Stimulated activated CD4-positive, alpha-beta T cell treated with anti-CD3 and anti-CD28 coated beads, Interleukin-4, amount 100 ng/mL, for 1 hour (primary cell): ENCODE results near the gene PRPF40B.
"Not testable (repeated sequence)": the region's sequence is repeated elsewhere in the genome, so short reads cannot be mapped to it uniquely, and the experiment has no call there.

ENCODE experiments used
- DNase-seq: peaks from one replicate; pipeline ENCODE4 v3.0.0-alpha.2; 2020

PRPF40B gene

GRCh38 chr12:49623142-49623904 lies at the start of gene PRPF40B:
TSS of gene PRPF40B (plus strand) at chr12:49623561. CDS start at chr12:49623591, 30 bp downstream.
- peak; percentile 85 for DNase-seq

- no peak for DNase-seq
These were observed 45.6 kb upstream of the PRPF40B start for GRCh38 chr12:49577589-49578315.

DNA sequence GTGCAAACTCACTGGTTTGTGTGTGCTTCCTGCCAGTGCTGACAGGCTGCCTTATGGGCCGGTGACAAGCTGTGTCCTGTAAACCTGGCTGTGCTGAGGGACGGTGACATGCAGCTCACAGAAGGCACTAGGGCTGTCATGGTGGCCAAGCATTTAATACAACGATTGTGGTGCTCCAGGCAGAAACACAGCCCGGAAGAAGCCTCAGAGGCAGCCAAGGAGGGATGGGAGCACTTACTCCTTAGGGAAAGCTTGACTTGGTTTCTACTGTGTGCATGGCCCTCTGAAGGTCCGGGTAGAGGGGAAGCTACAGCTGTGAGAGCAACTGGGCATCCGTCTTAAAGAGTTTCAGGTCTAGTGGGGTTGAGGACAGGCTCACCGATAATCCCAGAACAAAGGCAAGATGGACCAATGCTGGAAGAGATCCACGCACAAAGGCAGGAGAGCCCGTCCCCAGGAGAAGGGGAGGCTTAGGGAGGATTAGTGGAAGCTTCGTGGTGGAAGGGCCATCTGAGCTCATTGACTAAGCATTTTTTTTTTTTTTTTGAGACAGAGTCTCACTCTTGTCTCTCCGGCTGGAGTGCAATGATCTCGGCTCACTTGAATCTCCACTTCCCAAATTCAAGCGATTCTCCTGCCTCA lies 44.8 kb upstream of the PRPF40B start:
- no peak for DNase-seq

DNA sequence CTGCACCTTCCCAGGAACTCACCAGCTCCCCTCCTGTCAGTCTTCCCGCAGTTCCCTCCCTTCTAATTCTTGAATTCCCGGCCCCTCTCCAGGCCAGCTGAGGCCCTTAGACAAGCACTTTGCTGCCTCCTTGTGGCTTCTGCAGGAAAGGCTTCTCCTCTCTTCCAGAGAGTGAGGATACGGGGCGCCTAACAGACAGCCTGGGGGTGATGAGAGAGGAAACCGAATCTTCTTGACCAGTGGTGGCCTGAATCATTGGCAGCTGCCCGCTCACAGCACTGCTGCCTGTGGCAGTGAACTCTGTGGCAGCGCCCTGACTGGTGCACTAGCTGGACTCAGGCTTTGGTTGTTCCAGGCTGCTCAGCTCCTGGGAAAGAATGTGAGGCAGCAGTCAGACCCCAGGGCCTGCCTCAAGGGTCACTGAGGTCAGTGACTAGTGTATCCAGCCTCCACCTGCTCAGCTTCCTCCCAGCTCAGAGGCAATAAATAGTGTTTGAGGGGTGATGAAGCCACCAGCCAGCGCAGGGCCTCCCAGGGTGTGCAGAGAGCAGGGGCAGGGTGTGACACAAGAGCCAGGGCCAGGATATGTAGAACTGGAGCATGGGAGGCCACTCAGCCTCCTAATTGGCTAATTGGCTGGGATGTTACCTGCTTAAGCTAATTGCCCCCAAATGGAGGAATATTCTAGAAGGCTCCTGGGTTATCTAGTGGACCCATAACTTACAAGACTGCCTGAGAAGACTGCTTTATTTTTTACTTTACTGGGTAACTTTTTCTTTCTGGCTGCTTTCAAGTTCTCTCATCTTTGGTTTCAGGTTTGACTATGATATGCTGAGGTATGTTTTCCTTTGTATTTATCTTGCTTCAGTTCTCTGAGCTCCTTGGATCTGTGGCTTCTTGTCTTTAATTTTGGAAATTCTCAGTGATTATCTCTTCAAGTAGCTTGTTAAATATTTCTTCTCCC lies 42.5 kb upstream of the PRPF40B start:
- DNase-seq, result peak; percentile 47

DNA sequence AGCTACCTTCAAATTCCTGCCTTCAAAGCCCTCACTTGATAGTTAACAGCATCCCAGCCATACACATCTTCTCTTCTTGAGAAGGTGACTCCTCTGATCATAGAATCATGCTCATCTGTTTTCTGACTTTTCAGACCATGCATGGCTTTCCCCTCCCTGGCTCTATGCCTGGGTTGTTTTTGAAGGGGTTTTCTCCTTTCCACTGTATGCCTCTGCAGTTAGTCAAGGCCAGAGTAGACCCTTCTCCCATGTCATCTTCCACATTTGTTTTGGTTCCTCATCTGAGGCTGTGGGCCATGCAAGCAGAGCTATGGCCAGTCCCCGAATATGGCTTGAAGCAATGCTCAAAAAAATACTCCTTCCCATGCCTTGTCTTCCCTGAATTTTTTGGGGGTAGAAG lies 41.2 kb upstream of the PRPF40B start:
- no peak for DNase-seq

- DNase-seq, result no peak
These were observed 40.5 kb upstream of the PRPF40B start for GRCh38 chr12:49582850-49583249.

GRCh38 chr12:49583366-49584094 lies 39.8 kb upstream of the PRPF40B start:
- no peak for DNase-seq

GRCh38 chr12:49584591-49584990 lies 38.8 kb upstream of the PRPF40B start:
- no peak for DNase-seq

- DNase-seq, result no peak
These were observed 37.6 kb upstream of the PRPF40B start for GRCh38 chr12:49585477-49586459.

DNA sequence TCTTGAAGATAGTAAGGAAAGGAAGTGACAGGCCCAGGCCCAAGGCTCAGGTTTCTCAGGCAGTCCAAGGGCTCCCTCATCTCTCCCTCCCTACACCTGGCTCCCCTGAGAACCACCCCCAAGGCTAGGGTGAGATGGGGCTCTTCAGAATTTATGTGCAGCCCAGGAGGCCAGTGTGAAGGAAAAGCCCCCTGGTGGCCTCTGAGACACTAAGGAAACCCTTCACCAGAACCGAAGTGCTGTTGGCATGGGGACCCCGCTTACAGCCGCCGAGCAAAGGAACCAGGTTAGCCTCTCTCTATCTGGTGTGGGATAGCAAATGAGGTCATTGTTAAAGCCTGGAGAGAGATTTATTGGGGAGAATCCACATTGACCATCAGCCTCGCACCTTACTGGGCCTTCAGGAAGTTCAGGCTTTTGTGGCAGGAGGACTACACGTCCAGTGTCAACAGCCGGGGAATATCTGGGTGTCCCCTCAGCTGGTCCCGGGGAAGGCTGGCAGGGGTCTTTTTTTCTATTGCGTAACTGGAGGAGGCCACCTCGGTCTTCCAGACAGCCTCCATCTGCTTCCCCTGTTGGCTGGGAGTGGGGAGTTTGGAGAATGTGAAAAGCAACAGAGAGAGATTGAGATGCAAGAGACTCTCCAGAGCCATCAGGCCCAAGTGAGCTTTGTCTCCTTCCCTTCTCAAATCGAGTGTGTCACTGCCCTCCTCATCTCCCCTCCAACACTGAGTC lies 36.0 kb upstream of the PRPF40B start:
- DNase-seq, result no peak

GRCh38 chr12:49588281-49588680 lies 35.1 kb upstream of the PRPF40B start:
- DNase-seq, result no peak

DNA sequence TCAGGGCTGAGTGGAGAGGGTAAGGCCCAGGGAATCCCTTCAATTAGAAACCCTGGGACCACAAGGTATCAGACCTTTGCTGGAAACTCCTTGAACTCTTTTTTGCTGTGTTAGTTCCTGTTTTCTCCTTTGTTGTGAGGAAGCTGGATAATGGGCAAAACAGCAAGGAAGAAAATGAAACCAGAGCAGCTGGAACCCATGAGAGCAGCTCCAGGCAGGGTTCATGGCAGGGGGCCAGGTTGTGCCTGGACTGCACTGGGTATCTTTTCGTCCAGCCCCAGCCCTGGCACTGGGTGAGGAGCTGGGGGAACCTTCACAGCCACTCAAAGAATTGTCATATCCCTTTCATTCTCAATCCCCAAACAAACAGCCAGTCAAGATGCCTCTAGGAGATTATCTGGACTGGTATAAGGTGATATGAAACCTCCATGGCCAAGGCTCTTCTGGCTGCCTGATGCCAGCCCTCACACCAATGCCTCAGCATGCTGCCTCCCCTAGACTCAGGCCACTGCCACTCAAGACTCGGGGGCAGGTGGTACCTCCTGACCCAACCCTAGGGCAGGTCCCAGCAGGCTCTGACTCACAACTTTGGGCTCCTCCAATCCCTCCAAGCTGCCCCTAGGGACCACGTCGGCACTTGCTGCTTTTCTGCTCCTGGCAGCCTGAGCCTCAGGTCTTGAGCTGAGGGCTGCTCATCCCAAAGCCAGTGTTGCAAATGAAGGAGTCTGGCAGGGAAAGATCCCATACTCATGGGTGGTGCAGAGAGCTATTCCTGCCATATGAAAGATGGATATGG lies 34.4 kb upstream of the PRPF40B start:
- no peak for DNase-seq

DNA sequence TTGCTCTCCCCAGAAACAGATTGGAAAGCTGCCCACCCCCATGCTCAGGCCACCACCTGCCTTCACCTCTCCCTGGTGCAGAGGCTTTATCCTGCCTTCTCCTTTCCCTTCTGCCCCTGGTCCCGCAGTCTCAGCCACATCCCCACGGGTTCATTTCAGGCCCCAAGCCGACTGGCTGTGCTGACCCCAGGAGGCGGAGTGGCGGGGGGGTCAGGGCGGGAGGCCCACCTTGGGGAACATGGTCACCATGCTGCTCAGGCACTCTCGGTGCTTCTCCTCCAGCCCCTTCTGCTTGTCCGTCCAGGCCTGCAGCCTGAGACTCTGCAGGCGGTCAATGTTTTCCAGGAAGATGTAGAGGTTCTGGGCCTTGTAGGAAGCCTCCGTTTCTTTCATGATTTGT lies 24.8 kb upstream of the PRPF40B start:
- DNase-seq, result no peak

DNA sequence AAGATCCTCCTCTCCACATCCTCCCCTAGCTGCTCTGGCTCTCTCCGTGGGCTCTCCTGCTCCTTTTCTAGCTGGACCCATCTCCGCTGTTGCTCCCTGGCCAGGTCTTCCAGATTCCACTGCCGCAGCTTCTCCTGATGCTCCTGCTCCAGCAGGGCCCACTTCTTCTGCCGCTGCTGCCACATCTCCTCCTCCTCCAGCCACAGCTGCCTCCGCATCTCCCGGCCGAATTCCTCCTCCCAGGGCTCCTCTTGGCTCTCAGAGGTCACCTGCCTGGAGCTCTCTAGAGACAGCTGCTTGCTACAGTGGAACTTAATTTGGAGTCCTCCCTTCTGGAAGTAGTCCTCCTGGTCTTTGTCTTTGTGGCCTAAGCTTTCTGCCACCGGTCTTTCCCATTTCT lies 23.4 kb upstream of the PRPF40B start:
- no peak for DNase-seq

- no peak for DNase-seq
These were observed 19.6 kb upstream of the PRPF40B start for GRCh38 chr12:49603721-49604120.

GRCh38 chr12:49604856-49605255 lies 18.5 kb upstream of the PRPF40B start:
- no peak for DNase-seq

- DNase-seq, result not testable (repeated sequence)
These were observed 17.8 kb upstream of the PRPF40B start, which contains the start of gene FAM186B for GRCh38 chr12:49605539-49605938. TSS of gene FAM186B (minus strand) at chr12:49605639. CDS start at chr12:49605477, 162 bp downstream.

DNA sequence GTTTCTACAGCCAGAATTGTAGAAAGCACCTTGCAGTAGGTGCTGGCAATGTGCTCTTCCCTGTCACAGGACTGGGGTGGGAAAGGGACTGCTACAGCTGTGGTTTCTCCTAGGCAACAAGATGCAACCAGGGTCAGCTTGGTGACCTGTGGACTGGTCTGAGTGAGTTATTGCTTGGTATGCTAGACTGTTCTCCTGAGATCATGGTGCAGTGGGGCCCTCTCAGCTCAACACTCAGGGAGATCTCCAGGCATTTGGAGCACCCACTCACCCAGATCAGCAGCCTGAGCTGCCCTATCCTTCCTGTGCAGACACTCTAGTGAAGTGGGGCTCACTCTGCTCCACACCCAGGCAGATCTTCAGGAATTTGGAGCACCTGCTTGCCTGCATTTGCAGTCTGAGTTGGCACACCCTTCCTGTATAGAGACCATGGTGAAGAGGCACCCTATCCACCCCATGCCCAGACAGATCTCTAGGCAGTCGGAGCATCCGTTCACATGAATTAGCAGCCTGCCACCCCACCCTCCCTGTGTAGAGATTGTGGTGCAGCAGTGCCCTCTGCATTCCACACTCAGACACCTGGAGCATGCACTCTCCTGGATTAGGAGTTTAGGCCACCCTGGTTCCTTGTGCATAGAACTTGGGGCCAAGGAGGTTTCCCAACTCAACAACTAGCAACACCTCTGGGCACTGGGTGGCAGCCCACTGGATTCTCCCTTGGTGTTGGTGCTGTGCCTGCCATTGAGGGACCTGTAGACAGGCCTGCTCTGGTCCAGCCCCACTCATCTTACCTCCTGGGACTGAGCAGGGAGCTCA lies 14.1 kb upstream of the PRPF40B start:
- DNase-seq, result no peak
